GM12878 (cell line): ENCODE data around the gene SYCE3. TPM values are rescaled to one million over a fixed set of nuclear protein-coding genes. Genes with fewer than 3 reads are reported as not detected.
A peak's percentile ranks its signal among the peaks of the same experiment; 100 is the strongest.

Experiments
- BCL3 ChIP-seq: IDR thresholded peaks from 2 replicates; pipeline ENCODE4 v1.6.1; 2011; ENCODE audit warnings: borderline replicate concordance, low read depth, mild to moderate bottlenecking, moderate library complexity, low read length; ENCODE audit not compliant: insufficient read depth, poor library complexity, severe bottlenecking
- CREB1 ChIP-seq: IDR thresholded peaks from 2 replicates; pipeline ENCODE4 v1.6.1; 2012; ENCODE audit warnings: low read depth, mild to moderate bottlenecking, inconsistent platforms
- CREM ChIP-seq: IDR thresholded peaks from 2 replicates; pipeline ENCODE4 v1.6.1; 2014; ENCODE audit warnings: antibody characterized with exemption, low read depth
- ESRRA ChIP-seq: IDR thresholded peaks from 2 replicates; pipeline ENCODE4 v1.6.1; 2012; ENCODE audit warnings: mild to moderate bottlenecking, low read length, improper control_type of control experiment
- EZH2 ChIP-seq: IDR thresholded peaks from 2 replicates; pipeline ENCODE4 v1.6.1; 2012; ENCODE audit warnings: low read depth, mild to moderate bottlenecking, control low read depth, inconsistent platforms, low read length, borderline replicate concordance; ENCODE audit not compliant: control insufficient read depth
- IKZF1 ChIP-seq: fragments of 450-650 bp; conservative IDR thresholded peaks from 2 replicates; pipeline ENCODE4 v1.6.1; 2017; ENCODE audit warnings: antibody characterized with exemption, mild to moderate bottlenecking
- MXI1 ChIP-seq: fragments of 150-350 bp; IDR thresholded peaks from 2 replicates; pipeline ENCODE4 v1.6.1; 2011; ENCODE audit warnings: low read depth, mild to moderate bottlenecking, inconsistent platforms, low read length, improper control_type of control experiment
- MYC ChIP-seq: IDR thresholded peaks from 2 replicates; pipeline ENCODE4 v1.6.1; 2011; ENCODE audit warnings: mild to moderate bottlenecking, low read length, moderate library complexity, inconsistent platforms; ENCODE audit not compliant: insufficient read depth, insufficient replicate concordance, insufficient read length, severe bottlenecking
- NBN ChIP-seq: fragments of 450-650 bp; IDR thresholded peaks from 2 replicates; pipeline ENCODE4 v1.6.1; 2016
- POLR2A ChIP-seq: IDR thresholded peaks from 2 replicates; pipeline ENCODE4 v1.6.1; 2011; ENCODE audit warnings: low read depth, mild to moderate bottlenecking, low read length
- RAD21 ChIP-seq: IDR thresholded peaks from 2 replicates; pipeline ENCODE4 v1.6.1; 2011; ENCODE audit warnings: mild to moderate bottlenecking, low read depth, low read length, moderate library complexity; ENCODE audit not compliant: insufficient read depth
- RCOR1 ChIP-seq: conservative IDR thresholded peaks from 2 replicates; pipeline ENCODE4 v1.6.1; 2012; ENCODE audit warnings: low read depth, low read length, improper control_type of control experiment
- RUNX3 ChIP-seq: IDR thresholded peaks from 2 replicates; pipeline ENCODE4 v1.6.1; 2012; ENCODE audit warnings: low read length, inconsistent platforms
- SUPT20H ChIP-seq: IDR thresholded peaks from 2 replicates; pipeline ENCODE4 v1.6.1; 2011; ENCODE audit warnings: low read depth, mild to moderate bottlenecking, low read length, moderate library complexity, borderline replicate concordance; ENCODE audit not compliant: control insufficient read depth
- ZBTB11 ChIP-seq: fragments of 450-650 bp; formaldehyde crosslinking; IDR thresholded peaks from 2 replicates; pipeline ENCODE4 v1.5.0; 2022; ENCODE audit warnings: mild to moderate bottlenecking, missing genetic modification characterization
- ZNF24 ChIP-seq: fragments of 450-650 bp; IDR thresholded peaks from 2 replicates; pipeline ENCODE4 v1.6.1; 2017; ENCODE audit warnings: antibody characterized with exemption, mild to moderate bottlenecking
- polyA plus RNA-seq, 11 experiments: library from polyadenylated mRNA; depleted of rRNA in 4 of 11; unstranded in 6 of 11; stranded (reverse) in 5 of 11; fragments of >200 nt; fragmentation: Nextera tagmentation in 4 of 11; fragmentation: Illumina TruSeq in 1 of 11; extraction: Ambion mirVana in 4 of 11; extraction: Trizol in 1 of 11; gene quantifications; 1 replicate in 1 of 11; 2 replicates in 10 of 11; pipeline versions ENCODE4 v1.2.1 to v1.2.3, GENCODE V29; 2011 to 2016; ENCODE audit warnings: inconsistent platforms in 2 of 11, missing spikeins in 2 of 11, low read depth in 1 of 11
- total RNA-seq, 4 experiments: library from RNA; depleted of rRNA in 3 of 4; stranded (reverse); fragments of >200 nt in 3 of 4; fragmentation: Illumina TruSeq in 1 of 4; extraction: Trizol in 1 of 4; gene quantifications; 2 replicates each; pipeline versions ENCODE4 v1.2.1 to v1.2.3, GENCODE V29; 2013 to 2021
- TF ChIP-seq, protein P1 (sequence below): IDR thresholded peaks from 2 replicates; pipeline ENCODE4 v1.6.1; 2012; ENCODE audit warnings: low read depth, low read length, improper control_type of control experiment
- TF ChIP-seq, protein P2 (sequence below): IDR thresholded peaks from 2 replicates; pipeline ENCODE4 v1.6.1; 2011; ENCODE audit warnings: borderline replicate concordance, low read depth, mild to moderate bottlenecking, moderate library complexity, mixed read lengths, low read length; ENCODE audit not compliant: insufficient read depth; ENCODE audit errors: extremely low read length
- TF ChIP-seq, protein P3 (sequence below): fragments of 450-650 bp; IDR thresholded peaks from 2 replicates; pipeline ENCODE4 v1.6.1; 2017; ENCODE audit warnings: mild to moderate bottlenecking, low read depth, inconsistent platforms; ENCODE audit not compliant: poor library complexity, severe bottlenecking

SYCE3 gene
- total and polyA plus RNA-seq, 10 of the 15 experiments (the other 5 are each of a cell fraction or from before 2014, with no cell fraction given): 0.38 to 0.91 (median 0.76) TPM; not detected in 4

GRCh38 chr22:50544078-50544745, 18.5 kb downstream of the SYCE3 start (continued):
- TF ChIP-seq ZNF24 (no peak; the same call in 1 of the 2 replicates), BCL3 (peak; percentile 15), RAD21 (peak; percentile 38; the same call in 1 of the 2 replicates), RUNX3 (no peak), MXI1 (0 out of 2 replicates have a peak, but pooled peaks have one; percentile 41), IKZF1 (peak; percentile 86), CREB1 (no peak), CREM (0 out of 2 replicates have a peak, but pooled peaks have one; percentile 11), POLR2A (peak; percentile 38), ZBTB11 (CRISPR knock-in tag) (no peak), RCOR1 (0 out of 2 replicates have a peak, but pooled peaks have one; percentile 9), ESRRA (no peak), MYC (no peak), SUPT20H (no peak), EZH2 (no peak), NBN (0 out of 2 replicates have a peak, but pooled peaks have one; percentile 50)
- TF ChIP-seq, protein P1, sequence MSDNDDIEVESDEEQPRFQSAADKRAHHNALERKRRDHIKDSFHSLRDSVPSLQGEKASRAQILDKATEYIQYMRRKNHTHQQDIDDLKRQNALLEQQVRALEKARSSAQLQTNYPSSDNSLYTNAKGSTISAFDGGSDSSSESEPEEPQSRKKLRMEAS: no peak
- TF ChIP-seq, protein P2, sequence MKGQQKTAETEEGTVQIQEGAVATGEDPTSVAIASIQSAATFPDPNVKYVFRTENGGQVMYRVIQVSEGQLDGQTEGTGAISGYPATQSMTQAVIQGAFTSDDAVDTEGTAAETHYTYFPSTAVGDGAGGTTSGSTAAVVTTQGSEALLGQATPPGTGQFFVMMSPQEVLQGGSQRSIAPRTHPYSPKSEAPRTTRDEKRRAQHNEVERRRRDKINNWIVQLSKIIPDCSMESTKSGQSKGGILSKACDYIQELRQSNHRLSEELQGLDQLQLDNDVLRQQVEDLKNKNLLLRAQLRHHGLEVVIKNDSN: no peak
- TF ChIP-seq, protein P3, sequence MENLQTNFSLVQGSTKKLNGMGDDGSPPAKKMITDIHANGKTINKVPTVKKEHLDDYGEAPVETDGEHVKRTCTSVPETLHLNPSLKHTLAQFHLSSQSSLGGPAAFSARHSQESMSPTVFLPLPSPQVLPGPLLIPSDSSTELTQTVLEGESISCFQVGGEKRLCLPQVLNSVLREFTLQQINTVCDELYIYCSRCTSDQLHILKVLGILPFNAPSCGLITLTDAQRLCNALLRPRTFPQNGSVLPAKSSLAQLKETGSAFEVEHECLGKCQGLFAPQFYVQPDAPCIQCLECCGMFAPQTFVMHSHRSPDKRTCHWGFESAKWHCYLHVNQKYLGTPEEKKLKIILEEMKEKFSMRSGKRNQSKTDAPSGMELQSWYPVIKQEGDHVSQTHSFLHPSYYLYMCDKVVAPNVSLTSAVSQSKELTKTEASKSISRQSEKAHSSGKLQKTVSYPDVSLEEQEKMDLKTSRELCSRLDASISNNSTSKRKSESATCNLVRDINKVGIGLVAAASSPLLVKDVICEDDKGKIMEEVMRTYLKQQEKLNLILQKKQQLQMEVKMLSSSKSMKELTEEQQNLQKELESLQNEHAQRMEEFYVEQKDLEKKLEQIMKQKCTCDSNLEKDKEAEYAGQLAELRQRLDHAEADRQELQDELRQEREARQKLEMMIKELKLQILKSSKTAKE: no peak
